Activated CD4-positive, alpha-beta memory T cell treated with anti-CD3 and anti-CD28 coated beads, Interleukin-2, amount 10 ng/mL, durations not matched to agents 7 days and 5 days (primary cell): ENCODE data around the gene ZBTB25. TPM values are rescaled to one million over a fixed set of nuclear protein-coding genes. Genes with fewer than 3 reads are reported as not detected.

Experiments used
- CTCF ChIA-PET: fragments of 350-600 bp; sonication (Branson Sonifier 250); formaldehyde crosslinking; loops from one replicate; lab custom pipeline; 2021; ENCODE audit warnings: antibody characterized with exemption, inconsistent platforms; lab: Charles Lee
- POLR2A ChIA-PET: fragments of 350-600 bp; sonication (Branson Sonifier 250); formaldehyde crosslinking; loops from one replicate; lab custom pipeline; 2021; ENCODE audit warnings: antibody characterized with exemption; lab: Charles Lee
- DNase-seq: peaks from one replicate; pipeline ENCODE4 v3.0.0-alpha.2; 2020
- H3K27ac Mint-ChIP-seq: one replicate; pipeline ENCODE4 v1.8.0; 2021; ENCODE audit warnings: mild to moderate bottlenecking, mixed read lengths
- H3K27me3 Mint-ChIP-seq: one replicate; pipeline ENCODE4 v1.8.0; 2021; ENCODE audit warnings: mixed read lengths
- H3K36me3 Mint-ChIP-seq: one replicate; pipeline ENCODE4 v1.8.0; 2021; ENCODE audit warnings: low read depth, mixed read lengths
- H3K4me1 Mint-ChIP-seq: one replicate; pipeline ENCODE4 v1.8.0; 2021; ENCODE audit warnings: mixed read lengths
- H3K4me3 Mint-ChIP-seq: one replicate; pipeline ENCODE4 v1.8.0; 2021; ENCODE audit warnings: mild to moderate bottlenecking, mixed read lengths
- H3K9me3 Mint-ChIP-seq: one replicate; pipeline ENCODE4 v1.8.0; 2021; ENCODE audit warnings: mixed read lengths
- total RNA-seq, 2 experiments: library from RNA; stranded (reverse); gene quantifications; one replicate each; pipeline ENCODE4 v1.2.3, GENCODE V29; 2021

The ZBTB25 gene
- total RNA-seq, result 10 to 100 TPM; 38.8 to 40.5 TPM

- ChIA-PET POLR2A (interaction anchor here (0.7 to 6.5 kb wide), 34 partner anchors 8 to 650 kb away, joined by 3 to 75 read pairs (median 5); partner anchors contain the start of genes AKAP5, CHURC1, HSPA2 and MTHFD1), CTCF (interaction anchor here (1.3 to 2.3 kb wide), 3 partner anchors 25 to 114 kb away, joined by 3 to 10 read pairs (median 8); partner anchors contain the start of gene HSPA2)
- H3K9me3 Mint-ChIP-seq, result no peaks in the 10 kb centered on the region
- H3K4me3 Mint-ChIP-seq, result peak within 1 kb of the TSS; percentile 94
- DNase-seq, result peak; percentile 97
- peaks cover 55% of the 10 kb centered on the region for H3K36me3 Mint-ChIP-seq
- H3K4me1 Mint-ChIP-seq, result peaks cover 48% of the 10 kb centered on the region
- H3K27ac Mint-ChIP-seq, result peak within 1 kb of the TSS; percentile 100
- H3K27me3 Mint-ChIP-seq, result no peaks in the 10 kb centered on the region
Observed at GRCh38 chr14:64503434-64504309, at the start of gene ZBTB25. TSS of gene ZBTB25 (minus strand) at chr14:64503838. CDS start at chr14:64490533, 13,305 bp downstream.

- H3K4me3 Mint-ChIP-seq, result no peak overlapping the region
- H3K27ac Mint-ChIP-seq, result no peak overlapping the region
- H3K36me3 Mint-ChIP-seq, result no peaks in the 10 kb centered on the region
- H3K4me1 Mint-ChIP-seq, result peaks cover 17% of the 10 kb centered on the region
- CTCF ChIA-PET, result interaction anchor here (0.6 to 2.2 kb wide), 5 partner anchors 9 to 120 kb away, joined by 3 to 10 read pairs (median 5); partner anchors contain the start of gene HSPA2
- no peak for DNase-seq
- POLR2A ChIA-PET, result interaction anchor here (0.5 to 1.6 kb wide), 4 partner anchors 9 to 364 kb away, joined by 3 to 5 read pairs (median 4); partner anchors contain the start of gene HSPA2
- H3K27me3 Mint-ChIP-seq, result peaks cover 37% of the 10 kb centered on the region
- H3K9me3 Mint-ChIP-seq, result no peaks in the 10 kb centered on the region
Observed at GRCh38 chr14:64550621-64551333, 47.1 kb upstream of the ZBTB25 start.

GRCh38 chr14:64549791-64550620, 46.4 kb upstream of the ZBTB25 start, which contains the start of gene PPP1R36:
TSS of gene PPP1R36 (plus strand) at chr14:64549961. CDS start at chr14:64549998, 37 bp downstream.
- Mint-ChIP-seq H3K4me1 (peaks cover 17% of the 10 kb centered on the region), H3K27me3 (peaks cover 34% of the 10 kb centered on the region), H3K36me3 (no peaks in the 10 kb centered on the region), H3K9me3 (no peaks in the 10 kb centered on the region), H3K27ac (no peak within 1 kb of the TSS), H3K4me3 (peak within 1 kb of the TSS; percentile 33)
- DNase-seq, result peak; percentile 58
- ChIA-PET POLR2A (interaction anchor here (0.8 to 1.6 kb wide), 5 partner anchors 8 to 365 kb away, joined by 3 to 7 read pairs (median 5); partner anchors contain the start of genes HSPA2 and ZBTB1), CTCF (interaction anchor here (1.0 to 2.2 kb wide), 5 partner anchors 8 to 121 kb away, joined by 3 to 10 read pairs (median 5); partner anchors contain the start of gene HSPA2)

- no peak overlapping the region for H3K4me3 Mint-ChIP-seq
- H3K4me1 Mint-ChIP-seq, result peaks cover 17% of the 10 kb centered on the region
- no peak for DNase-seq
- H3K27me3 Mint-ChIP-seq, result peaks cover 39% of the 10 kb centered on the region
- ChIA-PET CTCF (interaction anchor here (1.4 kb wide), 1 partner anchor 8 kb away, joined by 3 read pairs; the partner anchor contains the start of gene HSPA2), POLR2A (interaction anchor here (1.6 kb wide), 2 partner anchors 9 to 45 kb away, joined by 6 to 7 read pairs; partner anchors contain the start of genes HSPA2 and ZBTB1)
- no peaks in the 10 kb centered on the region for H3K9me3 Mint-ChIP-seq
- no peaks in the 10 kb centered on the region for H3K36me3 Mint-ChIP-seq
- no peak overlapping the region for H3K27ac Mint-ChIP-seq
Observed at GRCh38 chr14:64549016-64549415, 45.4 kb upstream of the ZBTB25 start.

- H3K27me3 Mint-ChIP-seq, result peaks cover 47% of the 10 kb centered on the region
- POLR2A ChIA-PET, result no interaction called here
- no peak overlapping the region for H3K27ac Mint-ChIP-seq
- peaks cover 42% of the 10 kb centered on the region for H3K4me1 Mint-ChIP-seq
- CTCF ChIA-PET, result interaction anchor here (0.9 kb wide), 1 partner anchor 278 kb away, joined by 3 read pairs; no protein-coding TSS in a partner anchor
- H3K9me3 Mint-ChIP-seq, result peaks cover 8% of the 10 kb centered on the region
- peaks cover 23% of the 10 kb centered on the region for H3K36me3 Mint-ChIP-seq
- DNase-seq, result no peak
- H3K4me3 Mint-ChIP-seq, result no peak overlapping the region
Observed at GRCh38 chr14:64544607-64545312, 41.1 kb upstream of the ZBTB25 start.

GRCh38 chr14:64542836-64543201, 39.2 kb upstream of the ZBTB25 start:
- H3K9me3 Mint-ChIP-seq, result peaks cover 8% of the 10 kb centered on the region
- ChIA-PET CTCF (interaction anchor here (1.0 to 1.4 kb wide), 3 partner anchors 18 to 349 kb away, joined by 3 to 6 read pairs (median 3); no protein-coding TSS in a partner anchor), POLR2A (no interaction called here)
- no peak for DNase-seq
- no peak overlapping the region for H3K27ac Mint-ChIP-seq
- H3K27me3 Mint-ChIP-seq, result peaks cover 47% of the 10 kb centered on the region
- H3K36me3 Mint-ChIP-seq, result peaks cover 23% of the 10 kb centered on the region
- peaks cover 36% of the 10 kb centered on the region for H3K4me1 Mint-ChIP-seq
- peak overlapping the region; percentile 94 for H3K4me3 Mint-ChIP-seq

DNA sequence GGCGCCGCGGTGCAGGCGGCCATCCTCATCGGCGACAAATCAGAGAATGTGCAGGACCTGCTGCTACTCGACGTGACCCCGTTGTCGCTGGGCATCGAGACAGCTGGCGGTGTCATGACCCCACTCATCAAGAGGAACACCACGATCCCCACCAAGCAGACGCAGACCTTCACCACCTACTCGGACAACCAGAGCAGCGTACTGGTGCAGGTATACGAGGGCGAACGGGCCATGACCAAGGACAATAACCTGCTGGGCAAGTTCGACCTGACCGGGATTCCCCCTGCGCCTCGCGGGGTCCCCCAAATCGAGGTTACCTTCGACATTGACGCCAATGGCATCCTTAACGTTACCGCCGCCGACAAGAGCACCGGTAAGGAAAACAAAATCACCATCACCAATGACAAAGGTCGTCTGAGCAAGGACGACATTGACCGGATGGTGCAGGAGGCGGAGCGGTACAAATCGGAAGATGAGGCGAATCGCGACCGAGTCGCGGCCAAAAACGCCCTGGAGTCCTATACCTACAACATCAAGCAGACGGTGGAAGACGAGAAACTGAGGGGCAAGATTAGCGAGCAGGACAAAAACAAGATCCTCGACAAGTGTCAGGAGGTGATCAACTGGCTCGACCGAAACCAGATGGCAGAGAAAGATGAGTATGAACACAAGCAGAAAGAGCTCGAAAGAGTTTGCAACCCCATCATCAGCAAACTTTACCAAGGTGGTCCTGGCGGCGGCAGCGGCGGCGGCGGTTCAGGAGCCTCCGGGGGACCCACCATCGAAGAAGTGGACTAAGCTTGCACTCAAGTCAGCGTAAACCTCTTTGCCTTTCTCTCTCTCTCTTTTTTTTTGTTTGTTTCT, 38.6 kb upstream of the ZBTB25 start:
- POLR2A ChIA-PET, result interaction anchor here (0.9 to 1.1 kb wide), 3 partner anchors 9 to 39 kb away, joined by 4 to 5 read pairs (median 4); no protein-coding TSS in a partner anchor
- Mint-ChIP-seq H3K27ac (no peak overlapping the region), H3K9me3 (peaks cover 8% of the 10 kb centered on the region), H3K4me1 (peaks cover 36% of the 10 kb centered on the region), H3K36me3 (peaks cover 23% of the 10 kb centered on the region), H3K27me3 (peaks cover 47% of the 10 kb centered on the region), H3K4me3 (peak overlapping the region; percentile 94)
- CTCF ChIA-PET, result interaction anchor here (0.7 to 1.4 kb wide), 6 partner anchors 8 to 350 kb away, joined by 3 to 6 read pairs (median 3); no protein-coding TSS in a partner anchor
- DNase-seq, result peak; percentile 29

GRCh38 chr14:64541261-64541971, 37.8 kb upstream of the ZBTB25 start:
- Mint-ChIP-seq H3K4me1 (peaks cover 36% of the 10 kb centered on the region), H3K4me3 (peak overlapping the region; percentile 94), H3K27me3 (peaks cover 47% of the 10 kb centered on the region), H3K9me3 (peaks cover 8% of the 10 kb centered on the region), H3K27ac (peak overlapping the region; percentile 14), H3K36me3 (peaks cover 23% of the 10 kb centered on the region)
- peak; percentile 22 for DNase-seq
- ChIA-PET POLR2A (interaction anchor here (0.6 to 3.3 kb wide), 6 partner anchors 9 to 76 kb away, joined by 3 to 10 read pairs (median 4); partner anchors contain the start of gene AKAP5), CTCF (interaction anchor here (0.7 to 1.7 kb wide), 6 partner anchors 9 to 348 kb away, joined by 3 to 10 read pairs (median 4); no protein-coding TSS in a partner anchor)

- peaks cover 45% of the 10 kb centered on the region for H3K27me3 Mint-ChIP-seq
- H3K4me1 Mint-ChIP-seq, result peaks cover 36% of the 10 kb centered on the region
- H3K36me3 Mint-ChIP-seq, result peaks cover 23% of the 10 kb centered on the region
- peak within 1 kb of the TSS; percentile 94 for H3K4me3 Mint-ChIP-seq
- peak within 1 kb of the TSS; percentile 91 for H3K27ac Mint-ChIP-seq
- peak; percentile 97 for DNase-seq
- ChIA-PET POLR2A (interaction anchor here (0.6 to 3.3 kb wide), 12 partner anchors 8 to 152 kb away, joined by 3 to 14 read pairs (median 4); partner anchors contain the start of genes AKAP5, MTHFD1, PPP1R36 and ZBTB1), CTCF (interaction anchor here (0.7 to 1.9 kb wide), 23 partner anchors 9 to 349 kb away, joined by 3 to 16 read pairs (median 3); partner anchors contain the start of gene PPP1R36)
- peaks cover 8% of the 10 kb centered on the region for H3K9me3 Mint-ChIP-seq
Observed at GRCh38 chr14:64540208-64541202, 36.9 kb upstream of the ZBTB25 start, which contains the start of gene HSPA2. TSS of gene HSPA2 (plus strand) at chr14:64540741. CDS start at chr14:64540850, 109 bp downstream.
